GM12864 (cell line): ENCODE data around the gene MAPK8IP3.

Experiments
- DNase-seq: peaks from one replicate; pipeline ENCODE4 v3.0.0-alpha.2; 2011; ENCODE audit warnings: low read depth
- H3K4me3 ChIP-seq: 2 replicates; pipeline ENCODE4 v1.5.1; 2011; ENCODE audit warnings: mild to moderate bottlenecking, low read depth, low read length, control low read depth
- CTCF ChIP-seq: IDR thresholded peaks from 2 replicates; pipeline ENCODE4 v1.5.1; 2011; ENCODE audit warnings: low read depth, mild to moderate bottlenecking, moderate library complexity, low read length, control low read depth, inconsistent platforms; ENCODE audit errors: missing control alignments

Gene MAPK8IP3

GRCh38 chr16:1721372-1721771 is 15.4 kb downstream of the MAPK8IP3 start:
- DNase-seq, result no peak
- no peak overlapping the region for H3K4me3 ChIP-seq
- TF ChIP-seq CTCF, result no peak

- no peak overlapping the region for H3K4me3 ChIP-seq
- no peak for DNase-seq
- peak; percentile 79 for TF ChIP-seq CTCF
These were observed 17.6 kb downstream of the MAPK8IP3 start for GRCh38 chr16:1723450-1724147.

- no peak for TF ChIP-seq CTCF
- DNase-seq, result no peak
- no peak overlapping the region for H3K4me3 ChIP-seq
These were observed 18.5 kb downstream of the MAPK8IP3 start for GRCh38 chr16:1724491-1724890.

GRCh38 chr16:1726661-1727502 is 20.9 kb downstream of the MAPK8IP3 start:
- no peak overlapping the region for H3K4me3 ChIP-seq
- no peak for DNase-seq
- no peak for TF ChIP-seq CTCF

- no peak for DNase-seq
- no peak for TF ChIP-seq CTCF
- H3K4me3 ChIP-seq, result no peak overlapping the region
These were observed 21.9 kb downstream of the MAPK8IP3 start for GRCh38 chr16:1727651-1728624.

GRCh38 chr16:1729026-1729425 is 23.0 kb downstream of the MAPK8IP3 start:
- no peak overlapping the region for H3K4me3 ChIP-seq
- TF ChIP-seq CTCF, result no peak
- DNase-seq, result no peak
